Fibroblast of gingiva (primary cell): ENCODE results near the gene TRPC4.
A peak's percentile ranks its signal among the peaks of the same experiment; 100 is the strongest.

Experiments
- DNase-seq: peaks from one replicate; pipeline ENCODE4 v3.0.0-alpha.2; 2011; ENCODE audit warnings: low read depth

The TRPC4 gene

GRCh38 chr13:37716420-37717195 lies 153.0 kb downstream of the TRPC4 start:
- DNase-seq, result no peak

GRCh38 chr13:37715606-37716015 lies 154.0 kb downstream of the TRPC4 start:
- DNase-seq, result peak; percentile 3

GRCh38 chr13:37709318-37709717 lies 160.3 kb downstream of the TRPC4 start:
- DNase-seq, result no peak

GRCh38 chr13:37707739-37708500 lies 161.7 kb downstream of the TRPC4 start:
- DNase-seq, result no peak

GRCh38 chr13:37706041-37706440 lies 163.5 kb downstream of the TRPC4 start:
- DNase-seq, result no peak

- DNase-seq, result peak; percentile 92
Measured at GRCh38 chr13:37701972-37702371, 167.6 kb downstream of the TRPC4 start.

GRCh38 chr13:37701306-37701705 lies 168.3 kb downstream of the TRPC4 start:
- DNase-seq, result peak; percentile 6

GRCh38 chr13:37700887-37701286 lies 168.7 kb downstream of the TRPC4 start:
- no peak for DNase-seq

GRCh38 chr13:37695200-37695599 lies 174.4 kb downstream of the TRPC4 start:
- DNase-seq, result no peak

- no peak for DNase-seq
Measured at GRCh38 chr13:37690361-37690760, 179.2 kb downstream of the TRPC4 start.

- no peak for DNase-seq
Measured at GRCh38 chr13:37686501-37686900, 183.1 kb downstream of the TRPC4 start.

GRCh38 chr13:37685206-37685605 lies 184.4 kb downstream of the TRPC4 start:
- DNase-seq, result no peak

- no peak for DNase-seq
Measured at GRCh38 chr13:37682496-37682895, 187.1 kb downstream of the TRPC4 start.

GRCh38 chr13:37681281-37682032 lies 188.1 kb downstream of the TRPC4 start:
- DNase-seq, result peak; percentile 87

GRCh38 chr13:37680137-37680536 lies 189.4 kb downstream of the TRPC4 start:
- DNase-seq, result no peak

- no peak for DNase-seq
Measured at GRCh38 chr13:37679043-37679442, 190.5 kb downstream of the TRPC4 start.

- DNase-seq, result no peak
Measured at GRCh38 chr13:37669845-37670244, 199.7 kb downstream of the TRPC4 start.

- no peak for DNase-seq
Measured at GRCh38 chr13:37667702-37668101, 201.9 kb downstream of the TRPC4 start.

GRCh38 chr13:37666036-37666435 lies 203.5 kb downstream of the TRPC4 start:
- DNase-seq, result no peak

GRCh38 chr13:37665420-37665819 lies 204.2 kb downstream of the TRPC4 start:
- DNase-seq, result no peak

GRCh38 chr13:37663724-37664123 lies 205.8 kb downstream of the TRPC4 start:
- DNase-seq, result no peak

- DNase-seq, result no peak
Measured at GRCh38 chr13:37662624-37663023, 206.9 kb downstream of the TRPC4 start.

- DNase-seq, result no peak
Measured at GRCh38 chr13:37657956-37658355, 211.6 kb downstream of the TRPC4 start.
